NOMO-1 treated with dmso at 0.1 percent for 144 hours (cell line): ENCODE data around the gene NPR2.
A peak's percentile ranks its signal among the peaks of the same experiment; 100 is the strongest.

Experiments
- DNase-seq: peaks from one replicate; lab custom pipeline; 2025; ENCODE audit not compliant: unreplicated experiment; lab: John Stamatoyannopoulos, UW

Gene NPR2

DNA sequence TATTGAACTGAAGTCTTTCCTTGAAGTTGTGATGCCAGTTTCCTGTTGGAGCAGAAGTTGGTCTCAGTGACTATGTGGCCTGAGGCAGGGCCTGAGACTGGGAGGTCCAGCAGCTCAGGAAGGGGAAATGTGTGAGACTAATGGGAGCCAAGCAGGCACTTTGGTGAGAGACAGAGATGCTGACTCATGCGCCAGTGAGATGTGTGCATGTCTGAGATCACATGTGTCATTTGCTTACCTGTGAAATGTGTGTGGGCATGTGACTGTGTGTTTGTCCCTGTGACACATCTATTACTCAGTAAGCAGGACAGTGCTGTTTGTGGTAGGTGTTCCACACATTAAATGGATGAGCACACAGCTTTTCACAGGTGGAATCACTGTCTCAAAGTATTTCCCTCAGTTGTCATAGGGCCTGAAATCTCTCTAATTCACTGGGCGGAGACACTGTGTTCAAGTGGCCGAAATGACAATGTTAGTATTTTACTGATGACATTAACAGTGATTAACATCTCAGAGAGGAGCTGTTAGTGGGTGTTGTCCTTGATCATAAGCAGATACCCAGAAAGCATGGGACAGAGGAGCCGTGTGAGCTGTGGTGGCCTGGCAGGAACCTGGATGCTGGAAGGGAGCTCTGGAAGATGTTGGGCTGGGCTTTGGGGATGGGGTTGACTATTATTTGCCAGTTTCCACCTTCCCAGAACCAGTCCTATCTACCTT lies 7.4 kb downstream of the NPR2 start:
- no peak for DNase-seq

DNA sequence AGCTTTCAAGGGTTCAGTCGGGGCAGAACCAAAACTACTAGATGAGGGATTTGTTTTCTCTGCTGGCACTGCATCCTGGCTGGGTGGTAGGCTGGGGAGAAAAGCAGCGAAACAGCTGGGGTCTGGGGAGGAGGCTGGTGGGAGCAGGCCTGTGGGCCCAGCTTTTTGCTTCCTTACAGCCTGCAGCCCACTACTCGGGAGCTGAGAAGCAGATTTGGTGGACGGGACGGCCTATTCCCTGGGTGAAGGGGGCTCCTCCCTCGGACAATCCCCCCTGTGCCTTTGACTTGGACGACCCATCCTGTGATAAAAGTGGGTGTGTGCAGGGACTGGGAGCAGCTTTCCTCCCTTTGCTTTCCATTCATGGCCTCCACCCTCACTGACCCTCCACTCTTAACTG lies 9.1 kb downstream of the NPR2 start:
- DNase-seq, result no peak

DNA sequence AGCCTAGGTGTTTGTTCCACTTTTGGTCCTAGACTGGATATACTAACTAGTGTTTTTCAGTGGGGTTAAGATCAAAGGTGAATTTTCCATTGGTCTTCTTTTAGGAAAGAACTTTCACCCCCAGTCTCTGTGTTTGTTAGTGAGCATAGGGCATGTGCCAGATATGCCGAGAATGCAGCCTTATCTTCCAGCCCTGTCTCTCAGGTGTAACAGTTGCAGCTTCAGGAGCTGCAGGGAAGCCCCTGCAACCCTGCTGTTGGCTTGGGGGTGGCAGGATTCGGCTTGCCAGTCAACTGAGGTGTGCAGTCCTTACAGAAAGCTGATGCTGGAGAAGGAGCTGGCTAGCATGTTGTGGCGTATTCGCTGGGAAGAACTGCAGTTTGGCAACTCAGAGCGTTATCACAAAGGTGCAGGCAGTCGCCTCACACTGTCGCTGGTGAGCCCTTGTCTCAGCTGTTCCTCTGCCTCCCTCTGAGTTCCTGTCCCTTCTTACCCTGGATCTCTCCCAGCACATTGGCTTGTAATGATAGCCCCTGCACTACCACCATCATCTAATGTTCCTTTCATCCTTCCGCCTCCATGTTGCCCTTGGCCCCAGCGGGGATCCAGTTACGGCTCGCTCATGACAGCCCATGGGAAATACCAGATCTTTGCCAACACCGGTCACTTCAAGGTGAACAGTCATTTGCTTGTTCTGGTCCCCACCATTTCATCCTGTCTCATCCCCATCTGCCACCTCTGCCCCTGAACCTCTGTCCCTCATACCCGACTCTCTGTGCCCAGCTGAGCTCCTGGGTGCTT lies 10.1 kb downstream of the NPR2 start:
- DNase-seq, result no peak

DNA sequence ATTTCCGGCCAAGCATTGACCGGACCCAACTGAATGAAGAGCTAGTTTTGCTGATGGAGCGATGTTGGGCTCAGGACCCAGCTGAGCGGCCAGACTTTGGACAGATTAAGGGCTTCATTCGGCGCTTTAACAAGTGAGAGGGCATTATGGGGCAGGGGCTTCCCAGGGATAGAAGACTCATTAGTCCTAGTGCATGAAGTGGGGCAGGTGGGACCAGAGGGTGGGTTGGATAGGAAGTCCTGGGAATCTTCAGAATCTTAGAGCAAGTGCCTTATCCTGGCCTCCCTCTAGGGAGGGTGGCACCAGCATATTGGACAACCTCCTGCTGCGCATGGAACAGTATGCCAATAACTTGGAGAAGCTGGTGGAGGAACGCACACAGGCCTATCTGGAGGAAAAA lies 14.7 kb downstream of the NPR2 start:
- DNase-seq, result no peak

DNA sequence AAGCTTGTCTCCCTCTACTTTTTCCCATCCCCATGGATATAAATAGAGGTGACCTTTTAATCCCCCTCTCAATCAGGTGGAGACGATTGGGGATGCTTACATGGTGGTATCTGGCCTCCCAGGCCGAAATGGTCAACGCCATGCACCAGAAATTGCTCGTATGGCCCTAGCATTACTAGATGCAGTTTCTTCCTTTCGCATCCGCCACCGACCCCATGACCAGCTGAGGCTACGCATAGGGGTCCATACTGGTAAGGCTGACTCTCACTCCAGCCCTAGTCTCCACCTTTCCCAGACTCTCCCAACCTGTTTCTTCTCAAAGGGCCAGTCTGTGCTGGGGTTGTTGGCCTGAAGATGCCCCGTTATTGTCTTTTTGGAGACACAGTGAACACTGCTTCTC lies 17.0 kb downstream of the NPR2 start:
- no peak for DNase-seq

DNA sequence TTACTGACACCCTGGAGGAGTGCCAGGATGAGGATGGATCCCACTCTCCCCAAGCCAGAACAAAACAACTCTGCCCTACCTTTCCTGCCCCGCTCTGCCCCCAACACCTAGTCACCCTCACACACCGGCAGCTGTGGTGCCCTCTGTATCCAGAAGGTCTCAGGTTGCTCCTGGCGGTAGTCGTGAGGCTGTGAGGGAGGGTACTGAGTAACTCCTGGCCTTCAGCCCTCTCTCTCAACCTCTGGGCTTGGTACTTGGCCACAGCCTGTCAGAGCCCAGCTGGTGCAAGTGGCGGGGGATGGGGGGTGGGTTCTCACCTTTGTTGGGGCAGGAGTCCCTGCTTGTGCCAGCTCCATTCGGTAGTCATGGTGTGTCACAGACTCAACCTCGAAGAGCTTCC lies 18.7 kb downstream of the NPR2 start:
- no peak for DNase-seq

DNA sequence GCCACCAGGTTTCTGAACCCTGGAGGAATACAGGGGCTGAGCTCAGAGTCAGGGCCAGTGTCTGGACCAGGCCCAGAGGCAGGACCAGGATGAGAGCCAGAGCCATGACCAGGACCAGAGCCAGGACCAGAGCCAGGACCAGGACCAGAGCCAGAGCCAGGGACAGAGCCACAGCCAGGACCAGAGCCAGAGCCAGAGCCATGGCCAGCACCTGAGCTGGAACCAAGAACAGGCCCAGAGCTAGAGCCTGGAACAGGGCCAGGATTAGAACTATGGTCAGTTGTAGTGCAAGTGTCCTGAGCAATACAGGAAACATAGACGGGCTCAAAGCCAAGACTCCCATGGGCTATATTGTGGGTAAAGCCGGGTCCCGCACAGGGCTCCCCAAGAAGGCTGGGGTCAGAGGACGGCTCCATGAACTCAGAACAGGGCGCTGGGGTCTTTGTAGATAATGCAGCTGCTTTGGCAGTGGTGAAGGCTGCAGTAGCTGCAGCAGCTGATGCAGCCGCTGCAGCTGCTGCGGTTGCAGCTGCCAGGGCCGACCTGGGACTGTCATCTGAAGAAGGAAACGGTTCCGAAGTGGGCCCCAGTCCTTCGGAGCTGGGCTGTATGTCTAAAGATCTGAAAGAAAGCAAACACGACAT lies 20.1 kb downstream of the NPR2 start:
- no peak for DNase-seq

DNA sequence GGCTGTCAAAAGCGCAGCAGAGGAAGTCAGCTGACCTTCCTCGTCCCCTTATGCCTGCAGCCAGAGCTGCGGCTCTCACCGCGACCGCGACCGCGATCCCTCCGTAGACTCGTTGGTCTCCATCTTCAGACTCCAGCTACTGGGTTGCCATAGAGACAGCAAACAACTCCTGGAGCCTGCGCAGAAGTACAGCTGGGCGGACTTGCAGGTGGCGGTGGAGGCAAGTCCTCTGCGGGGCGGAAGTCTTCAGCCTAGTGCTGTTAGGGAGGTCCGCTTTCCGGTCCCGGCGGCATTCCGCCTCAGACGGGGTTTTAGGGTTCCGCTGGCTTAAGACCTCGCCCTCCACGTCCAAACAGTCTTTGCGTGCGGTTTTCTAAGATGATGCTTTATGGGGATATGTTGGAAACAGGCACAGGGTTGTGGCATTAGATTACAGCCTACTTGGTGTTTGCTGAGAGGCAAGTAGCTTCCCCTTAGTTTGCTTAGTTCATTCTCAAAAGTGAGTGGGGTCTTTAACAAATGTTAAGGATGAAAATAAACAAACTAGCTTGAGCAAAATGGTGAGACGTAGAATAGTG lies 20.7 kb downstream of the NPR2 start, which contains the start of gene SPAG8:
TSS of gene SPAG8 (minus strand) at position 238 of the 578 bp plus-strand sequence. CDS start at position 123, 115 bp downstream.
- DNase-seq, result peak; percentile 98

DNA sequence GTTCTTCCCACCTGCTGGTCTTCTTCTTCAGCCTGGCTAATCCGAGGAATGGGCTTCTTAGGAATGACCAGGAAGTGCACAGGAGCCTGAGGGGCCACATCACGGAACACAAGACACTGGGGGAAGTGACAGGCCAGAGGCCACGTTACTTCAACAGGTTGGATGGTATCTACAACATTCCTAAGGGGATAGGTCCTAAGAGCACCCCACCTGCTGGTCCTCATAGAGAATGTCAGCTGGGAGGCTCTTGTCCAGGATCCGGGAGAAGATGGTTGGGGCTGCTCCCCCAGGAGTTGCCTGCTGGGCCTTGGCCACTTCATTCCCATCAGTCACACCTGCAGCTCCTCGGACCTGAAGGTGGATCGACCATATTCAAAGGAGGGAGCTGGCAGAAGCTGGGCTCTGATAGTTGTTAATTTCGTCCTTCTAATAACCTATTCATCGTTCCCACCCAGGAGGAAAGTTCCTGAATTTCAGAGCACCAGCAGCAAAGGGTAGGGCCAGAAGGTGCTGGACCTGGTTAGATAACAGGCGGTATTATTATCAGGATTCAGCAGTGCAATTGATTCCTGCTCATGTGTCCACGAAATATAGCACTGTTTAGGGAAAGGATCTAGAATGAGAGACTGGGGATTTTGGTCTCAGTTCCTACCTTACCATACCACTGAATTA lies 22.2 kb downstream of the NPR2 start:
- DNase-seq, result no peak

DNA sequence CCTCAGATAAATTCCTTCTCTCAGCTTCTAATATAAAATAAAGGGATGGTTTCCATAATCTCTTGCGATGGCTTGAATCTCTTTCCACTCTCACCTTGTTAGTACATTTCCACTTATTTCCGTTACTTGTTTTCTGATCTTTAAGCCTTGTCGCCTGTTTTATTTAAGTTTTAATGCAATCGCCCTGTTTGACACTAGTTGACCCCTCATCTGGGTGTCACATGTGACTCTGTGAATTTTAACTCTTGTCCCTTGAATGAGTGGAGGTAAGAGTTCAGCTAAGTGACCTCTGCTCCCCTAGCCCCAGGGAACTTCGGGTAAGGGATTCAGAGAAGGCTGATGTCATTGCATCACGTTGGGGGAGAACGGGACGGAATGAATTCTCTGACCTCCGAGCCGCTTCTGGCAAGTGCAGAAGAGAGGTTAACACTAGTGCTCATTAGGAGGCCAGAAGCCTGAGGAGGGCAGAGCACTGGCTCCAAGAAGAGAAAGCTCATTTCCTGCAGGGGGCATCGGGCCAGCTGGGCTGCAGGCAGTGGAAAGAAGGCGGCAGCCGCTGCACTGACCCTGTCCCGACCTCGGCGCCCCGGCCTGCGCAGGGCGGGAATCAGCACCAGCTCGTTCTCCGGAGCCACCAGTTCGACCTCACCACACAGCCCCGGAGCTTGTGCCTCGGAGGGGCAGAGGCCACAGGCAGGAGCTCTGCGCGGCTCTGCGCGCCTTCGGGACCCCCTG lies 22.9 kb downstream of the NPR2 start:
- DNase-seq, result peak; percentile 86

DNA sequence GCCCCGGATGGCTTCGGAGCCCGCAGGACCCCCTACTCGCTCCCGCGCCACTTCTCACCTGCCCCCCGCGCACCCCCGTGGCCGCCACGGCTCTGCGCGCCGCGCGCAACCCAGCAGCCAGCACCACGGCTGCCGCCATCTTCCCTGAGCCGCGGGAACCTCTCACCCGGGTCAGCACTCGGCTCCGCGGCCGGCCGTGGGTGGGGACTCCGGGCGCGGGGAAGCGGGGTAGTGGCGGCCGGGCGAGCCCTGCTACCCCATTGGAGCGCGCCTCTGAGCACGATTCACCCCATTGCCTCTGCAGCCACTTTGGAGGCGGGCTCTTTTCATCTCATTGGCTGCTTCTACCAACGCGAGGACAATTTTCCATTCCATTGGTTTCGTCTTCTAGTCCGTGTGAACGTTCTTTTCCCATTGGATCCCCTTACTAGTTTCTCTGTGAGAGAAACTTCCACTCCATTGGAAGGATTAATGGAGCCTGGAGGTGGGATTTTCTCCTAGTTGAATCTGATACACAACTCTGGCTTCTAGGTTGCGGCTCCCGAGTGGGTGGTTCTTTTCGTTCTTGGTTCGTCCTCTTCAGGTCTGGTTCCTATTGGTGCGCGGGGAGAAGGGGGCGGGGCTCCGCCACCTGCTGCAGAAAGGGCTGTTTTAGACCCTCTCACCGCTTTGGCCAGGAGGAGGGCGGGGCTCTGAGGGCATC lies 23.6 kb downstream of the NPR2 start, which contains the start of gene HINT2:
TSS of gene HINT2 (minus strand) at position 202 of the 703 bp plus-strand sequence. CDS start at position 139, 63 bp downstream.
- peak; percentile 99 for DNase-seq

DNA sequence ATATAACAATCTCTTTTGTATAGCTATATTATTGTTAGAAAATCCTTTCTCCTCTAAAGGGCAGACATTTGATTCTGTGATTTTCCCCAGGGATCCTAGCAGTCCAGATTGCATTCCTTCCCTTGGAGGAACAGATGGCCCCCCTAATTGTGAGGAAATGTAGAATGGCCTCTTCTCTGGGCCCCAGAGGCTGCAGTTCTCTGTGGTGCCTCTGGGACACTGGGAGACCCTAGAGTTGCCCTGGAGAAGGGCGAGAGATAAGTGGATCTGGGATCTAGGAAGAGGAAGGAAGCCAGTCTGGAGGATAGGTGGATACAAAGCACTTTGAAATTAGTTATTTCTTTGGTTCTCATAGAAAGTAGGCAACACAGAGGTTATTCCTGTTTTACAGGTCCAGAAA lies 25.3 kb downstream of the NPR2 start:
- no peak for DNase-seq

DNA sequence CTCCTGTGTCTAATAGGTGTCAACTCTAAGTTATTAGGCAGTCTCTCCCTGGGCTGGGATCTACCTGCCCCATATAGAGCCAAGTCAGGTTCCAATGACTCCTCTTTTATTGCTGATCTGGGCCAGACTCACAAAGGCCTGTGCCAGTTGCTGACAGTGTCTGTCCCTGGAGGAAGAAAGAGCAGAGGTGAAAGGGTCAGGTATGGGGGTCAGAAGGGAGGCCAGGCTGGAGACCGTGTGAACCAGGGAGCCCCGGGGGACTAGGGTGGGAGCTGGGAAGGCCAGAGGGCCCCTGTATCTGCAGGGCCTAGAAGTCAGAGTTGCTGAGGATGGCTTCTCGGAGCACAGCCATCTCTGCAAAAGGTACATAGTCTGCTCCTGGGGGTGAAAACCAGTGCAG lies 26.9 kb downstream of the NPR2 start:
- no peak for DNase-seq

DNA sequence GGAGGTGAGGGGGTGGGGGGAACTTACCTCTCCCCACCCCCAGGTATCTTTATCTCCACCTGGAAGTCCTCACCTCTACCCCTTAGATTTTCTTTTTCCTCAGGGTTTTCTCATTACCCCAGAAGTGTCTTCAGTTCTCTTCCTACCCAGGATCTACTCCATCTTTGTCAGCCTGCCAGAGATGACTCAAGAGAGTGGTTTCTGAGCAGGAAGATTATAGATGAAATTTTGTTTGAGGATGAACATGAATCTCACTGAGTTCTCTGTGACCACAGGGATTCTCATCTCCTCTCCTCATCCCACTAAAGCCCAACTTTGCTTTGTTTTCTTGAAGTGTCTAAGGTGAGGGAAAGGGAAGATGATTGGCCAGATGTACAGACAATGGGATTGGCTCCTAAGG lies 28.7 kb downstream of the NPR2 start:
- DNase-seq, result no peak

DNA sequence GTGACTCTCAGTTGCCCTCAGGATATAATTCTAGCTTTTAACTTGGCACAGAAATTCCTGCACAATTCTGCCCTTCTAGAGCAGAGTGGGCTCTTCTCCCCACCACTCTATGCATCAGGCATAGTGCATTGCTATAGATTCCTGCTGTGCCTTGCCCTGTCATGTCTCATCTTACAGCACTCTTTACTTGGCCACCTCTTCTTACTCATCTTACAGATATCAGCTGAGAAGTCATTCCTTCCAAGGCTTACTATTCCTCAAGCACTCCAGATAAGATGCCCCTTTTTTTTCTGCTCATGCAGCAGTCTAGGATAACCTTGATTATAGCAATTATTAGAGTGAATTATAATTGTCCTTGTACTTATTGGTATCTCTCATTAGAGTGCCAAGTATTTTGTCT lies 31.5 kb downstream of the NPR2 start:
- no peak for DNase-seq

DNA sequence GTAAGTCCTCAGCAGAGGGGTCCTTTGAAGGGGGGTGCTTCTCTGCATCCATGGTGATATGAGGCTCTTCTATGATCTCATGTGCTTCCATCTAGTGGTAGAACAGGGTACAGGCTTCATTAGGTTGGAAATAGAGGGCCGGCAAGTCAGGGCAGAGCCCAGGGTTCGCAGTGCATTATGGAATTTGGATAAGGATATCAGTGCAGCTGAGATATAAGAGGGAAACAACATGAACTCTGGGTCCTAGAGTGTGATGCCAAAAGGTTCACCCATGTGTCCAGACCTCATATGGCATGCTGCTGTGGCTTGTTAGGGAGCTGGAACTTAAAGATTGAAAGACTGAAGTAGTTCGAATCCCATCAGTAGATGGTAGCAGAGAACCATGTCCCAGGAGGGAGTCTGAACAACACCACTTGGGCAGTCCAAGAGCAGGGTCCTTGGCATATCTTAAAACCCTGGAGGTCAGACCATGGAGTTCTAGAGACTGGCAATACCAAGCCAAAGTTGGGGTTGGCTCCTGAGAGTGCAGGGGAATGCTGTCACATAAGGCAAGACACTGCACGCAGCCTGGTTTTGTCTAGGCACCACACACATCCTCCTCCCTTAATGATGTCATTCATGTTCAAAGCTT lies 34.8 kb downstream of the NPR2 start:
- DNase-seq, result peak; percentile 50

DNA sequence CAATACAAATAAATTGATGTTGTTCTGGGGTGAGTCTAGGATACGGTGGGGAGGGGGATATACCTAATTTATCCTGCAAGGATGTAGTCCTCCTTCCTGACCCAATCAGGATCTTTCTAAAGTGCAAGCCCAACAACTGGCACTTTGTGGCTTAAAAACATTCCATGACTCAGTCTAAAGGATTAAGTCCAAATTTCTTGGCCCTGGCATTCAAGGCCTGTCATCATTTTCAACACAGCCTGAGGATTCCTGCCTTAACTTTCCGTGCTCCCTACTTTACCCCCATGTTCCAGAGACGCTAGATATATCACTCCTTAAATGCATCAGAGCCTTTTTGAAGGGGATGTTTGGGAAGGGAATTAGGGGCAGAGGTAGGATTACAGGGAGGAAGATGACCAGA lies 36.1 kb downstream of the NPR2 start:
- no peak for DNase-seq

DNA sequence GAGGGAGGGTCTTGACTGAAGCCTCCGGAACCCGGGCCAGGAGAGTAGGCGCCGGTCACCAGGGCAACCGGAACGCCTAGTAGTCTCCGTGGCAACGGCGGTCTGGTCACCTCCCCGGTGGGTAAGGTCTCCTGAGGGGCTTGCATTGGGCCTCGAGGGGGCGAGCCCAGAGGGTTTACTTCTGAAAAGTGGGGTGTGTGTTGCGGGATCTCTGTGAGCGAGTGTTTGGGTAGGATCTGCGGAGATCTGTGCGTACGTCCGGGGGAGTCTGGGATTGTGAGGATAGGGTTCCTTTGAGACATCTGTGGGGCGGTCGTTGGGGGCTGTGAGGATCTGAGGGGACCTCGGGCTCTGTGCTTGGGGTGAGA lies 37.3 kb downstream of the NPR2 start, which contains the start of gene FAM221B:
TSS of gene FAM221B (minus strand) at position 17 of the 368 bp plus-strand sequence. CDS start 2,571 bp downstream, outside the sequence.
- DNase-seq, result no peak
